Keratinocyte (primary cell): ENCODE measurements around the gene NCLN. TPM values are rescaled to one million over a fixed set of nuclear protein-coding genes. Genes with fewer than 3 reads are reported as not detected.
A peak's percentile ranks its signal among the peaks of the same experiment; 100 is the strongest.

ENCODE experiments used
- DNase-seq: peaks from one replicate; pipeline ENCODE4 v3.0.0-alpha.2; 2011; ENCODE audit warnings: low read depth, missing footprints, low spot score
- FAIRE-seq: peaks from 2 replicates; lab custom pipeline; 2011; peaks lifted over from hg19 to GRCh38; lab: Jason Lieb, UNC
- H2AFZ ChIP-seq: 2 replicates; pipeline ENCODE4 v1.6.0; 2012; ENCODE audit warnings: low read length, control low read depth, inconsistent platforms; ENCODE audit not compliant: control insufficient read depth
- H3K27ac ChIP-seq: 2 replicates; pipeline ENCODE4 v1.5.1; 2011; ENCODE audit warnings: low read length; ENCODE audit not compliant: control insufficient read depth, insufficient read depth
- H3K27me3 ChIP-seq: 3 replicates; pipeline ENCODE4 v1.6.0; 2011; ENCODE audit warnings: low read length; ENCODE audit not compliant: control insufficient read depth, insufficient read depth; ENCODE audit errors: extremely low read depth
- H3K36me3 ChIP-seq, 2 experiments: 2 replicates in 1 of 2; 3 replicates in 1 of 2; pipeline ENCODE4 v1.5.1; 2011; ENCODE audit warnings: low read length in 2 of 2, mild to moderate bottlenecking in 1 of 2; ENCODE audit not compliant: control insufficient read depth in 2 of 2, insufficient read depth in 2 of 2; ENCODE audit errors: extremely low read depth in 1 of 2
- H3K4me1 ChIP-seq: 3 replicates; pipeline ENCODE4 v1.5.1; 2011; ENCODE audit warnings: low read length; ENCODE audit not compliant: control insufficient read depth, insufficient read depth; ENCODE audit errors: extremely low read depth
- H3K4me2 ChIP-seq: 3 replicates; pipeline ENCODE4 v1.6.0; 2011; ENCODE audit warnings: low read depth, low read length; ENCODE audit not compliant: control insufficient read depth, insufficient read depth; ENCODE audit errors: extremely low read depth
- H3K4me3 ChIP-seq, 3 experiments: fragments of 200-600 bp in 1 of 3; sonication (generic) in 1 of 3; 2 replicates in 2 of 3; 3 replicates in 1 of 3; pipeline ENCODE4 v1.5.1; 2011 to 2016; ENCODE audit warnings: low read length in 3 of 3, mild to moderate bottlenecking in 3 of 3, control low read depth in 2 of 3, inconsistent platforms in 1 of 3, low read depth in 1 of 3, mixed read lengths in 1 of 3, mixed run types in 1 of 3, moderate library complexity in 1 of 3; ENCODE audit not compliant: control insufficient read depth in 2 of 3, insufficient read depth in 2 of 3; ENCODE audit errors: extremely low read depth in 1 of 3
- H3K79me2 ChIP-seq: 2 replicates; pipeline ENCODE4 v1.6.0; 2012; ENCODE audit warnings: low read length; ENCODE audit not compliant: control insufficient read depth, insufficient read depth
- H3K9ac ChIP-seq: 3 replicates; pipeline ENCODE4 v1.6.0; 2011; ENCODE audit warnings: low read length; ENCODE audit not compliant: control insufficient read depth, insufficient read depth; ENCODE audit errors: extremely low read depth
- H3K9me1 ChIP-seq: 3 replicates; pipeline ENCODE4 v1.6.0; 2011; ENCODE audit warnings: low read length; ENCODE audit not compliant: control insufficient read depth, insufficient read depth; ENCODE audit errors: extremely low read depth
- H3K9me3 ChIP-seq: 2 replicates; pipeline ENCODE4 v1.5.1; 2012; ENCODE audit warnings: low read depth, low read length; ENCODE audit not compliant: control insufficient read depth
- H4K20me1 ChIP-seq: 3 replicates; pipeline ENCODE4 v1.6.0; 2011; ENCODE audit warnings: low read length; ENCODE audit not compliant: control insufficient read depth, insufficient read depth; ENCODE audit errors: extremely low read depth
- EZH2 ChIP-seq: IDR thresholded peaks from one replicate; pipeline ENCODE4 v1.6.1; 2012; ENCODE audit warnings: inconsistent platforms, mild to moderate bottlenecking, low read length, moderate library complexity
- dilution Hi-C: fragments of 300-500 bp; cut with MboI; formaldehyde crosslinking; loops from one replicate; pipeline ENCODE4 v1.7.0; 2020; ENCODE audit warnings: low sequenced_read_pairs; ENCODE audit not compliant: extremely low pct_ligation_motif_present
- polyA plus RNA-seq, 5 experiments: library from polyadenylated mRNA; depleted of rRNA in 3 of 5; stranded (reverse) in 3 of 5; stranded (forward) in 1 of 5; unstranded in 1 of 5; fragments of >200 nt; gene quantifications; 1 replicate in 1 of 5; 2 replicates in 3 of 5; 3 replicates in 1 of 5; pipeline versions ENCODE4 v1.2.1 to v1.2.3, GENCODE V29; 2011 to 2012; ENCODE audit warnings: missing spikeins in 2 of 5, low read depth in 1 of 5, low replicate concordance in 1 of 5
- TF ChIP-seq, protein P1 (sequence below), 3 experiments: IDR thresholded peaks in 1 of 3; conservative IDR thresholded peaks in 1 of 3; optimal IDR thresholded peaks in 1 of 3; 2 replicates in 2 of 3; 3 replicates in 1 of 3; pipeline versions ENCODE3 to v1.5.1; 2011; ENCODE audit warnings: low read length in 3 of 3, mild to moderate bottlenecking in 3 of 3, moderate library complexity in 2 of 3, control low read depth in 1 of 3, inconsistent platforms in 1 of 3; ENCODE audit not compliant: insufficient read depth in 2 of 3; ENCODE audit errors: extremely low read depth in 1 of 3

NCLN gene
- polyA plus RNA-seq, 1 donor (not counting 4 experiments of a cell fraction or from before 2014, with no cell fraction given), result 40.5 TPM

- H3K4me3 ChIP-seq, result peak overlapping the region; percentile 72 to 92 (median 76)
- H3K36me3 ChIP-seq, result peaks cover 0 to 5% of the 10 kb centered on the region in 2 experiments
- peak overlapping the region; percentile 78 for H3K27ac ChIP-seq
- no peak for TF ChIP-seq EZH2
- TF ChIP-seq, protein P1, sequence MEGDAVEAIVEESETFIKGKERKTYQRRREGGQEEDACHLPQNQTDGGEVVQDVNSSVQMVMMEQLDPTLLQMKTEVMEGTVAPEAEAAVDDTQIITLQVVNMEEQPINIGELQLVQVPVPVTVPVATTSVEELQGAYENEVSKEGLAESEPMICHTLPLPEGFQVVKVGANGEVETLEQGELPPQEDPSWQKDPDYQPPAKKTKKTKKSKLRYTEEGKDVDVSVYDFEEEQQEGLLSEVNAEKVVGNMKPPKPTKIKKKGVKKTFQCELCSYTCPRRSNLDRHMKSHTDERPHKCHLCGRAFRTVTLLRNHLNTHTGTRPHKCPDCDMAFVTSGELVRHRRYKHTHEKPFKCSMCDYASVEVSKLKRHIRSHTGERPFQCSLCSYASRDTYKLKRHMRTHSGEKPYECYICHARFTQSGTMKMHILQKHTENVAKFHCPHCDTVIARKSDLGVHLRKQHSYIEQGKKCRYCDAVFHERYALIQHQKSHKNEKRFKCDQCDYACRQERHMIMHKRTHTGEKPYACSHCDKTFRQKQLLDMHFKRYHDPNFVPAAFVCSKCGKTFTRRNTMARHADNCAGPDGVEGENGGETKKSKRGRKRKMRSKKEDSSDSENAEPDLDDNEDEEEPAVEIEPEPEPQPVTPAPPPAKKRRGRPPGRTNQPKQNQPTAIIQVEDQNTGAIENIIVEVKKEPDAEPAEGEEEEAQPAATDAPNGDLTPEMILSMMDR (optimal IDR thresholded peaks at IDR 0.05 in 1 of 3, IDR thresholded peaks at IDR 0.05 in 1 of 3, conservative IDR thresholded peaks at IDR 0.05 in 1 of 3; ENCODE audit: extremely low read depth in 1 of 3, insufficient read depth in 2 of 3, low read length in 3 of 3), result no peak
- FAIRE-seq (no peak), DNase-seq (no peak)
- no peaks in the 10 kb centered on the region for H3K27me3 ChIP-seq
- H3K79me2 ChIP-seq, result peaks cover 63% of the 10 kb centered on the region
- no peaks in the 10 kb centered on the region for H3K9me1 ChIP-seq
- no peak overlapping the region for H2AFZ ChIP-seq
- H3K9me3 ChIP-seq, result no peaks in the 10 kb centered on the region
- peak overlapping the region; percentile 96 for H3K4me2 ChIP-seq
- H3K4me1 ChIP-seq, result peaks cover 21% of the 10 kb centered on the region
- peaks cover 21% of the 10 kb centered on the region for H4K20me1 ChIP-seq
- dilution Hi-C loops, result no loop called here
- peak overlapping the region; percentile 80 for H3K9ac ChIP-seq
Measured at GRCh38 chr19:3186891-3187661, 1.3 kb downstream of the NCLN start.

- Histone ChIP-seq H3K79me2 (peaks cover 70% of the 10 kb centered on the region), H3K4me3 (peak overlapping the region in 1 of 3 experiments; percentile 92), H3K4me1 (peaks cover 21% of the 10 kb centered on the region), H3K9me1 (no peaks in the 10 kb centered on the region), H3K9ac (peak overlapping the region; percentile 80), H2AFZ (no peak overlapping the region), H3K27ac (no peak overlapping the region), H3K27me3 (no peaks in the 10 kb centered on the region), H3K4me2 (peak overlapping the region; percentile 96), H3K9me3 (no peaks in the 10 kb centered on the region), H4K20me1 (peaks cover 22% of the 10 kb centered on the region), H3K36me3 (peaks cover 3 to 7% of the 10 kb centered on the region in 2 experiments)
- FAIRE-seq (no peak), DNase-seq (no peak)
- dilution Hi-C loops, result no loop called here
- TF ChIP-seq, protein P1 (optimal IDR thresholded peaks at IDR 0.05 in 1 of 3, IDR thresholded peaks at IDR 0.05 in 1 of 3, conservative IDR thresholded peaks at IDR 0.05 in 1 of 3; ENCODE audit: extremely low read depth in 1 of 3, insufficient read depth in 2 of 3, low read length in 3 of 3), result no peak
- TF ChIP-seq EZH2, result no peak
Measured at GRCh38 chr19:3187662-3188511, 2.2 kb downstream of the NCLN start.
